Measurements from ENCODE around the gene ADCY4.

DNA sequence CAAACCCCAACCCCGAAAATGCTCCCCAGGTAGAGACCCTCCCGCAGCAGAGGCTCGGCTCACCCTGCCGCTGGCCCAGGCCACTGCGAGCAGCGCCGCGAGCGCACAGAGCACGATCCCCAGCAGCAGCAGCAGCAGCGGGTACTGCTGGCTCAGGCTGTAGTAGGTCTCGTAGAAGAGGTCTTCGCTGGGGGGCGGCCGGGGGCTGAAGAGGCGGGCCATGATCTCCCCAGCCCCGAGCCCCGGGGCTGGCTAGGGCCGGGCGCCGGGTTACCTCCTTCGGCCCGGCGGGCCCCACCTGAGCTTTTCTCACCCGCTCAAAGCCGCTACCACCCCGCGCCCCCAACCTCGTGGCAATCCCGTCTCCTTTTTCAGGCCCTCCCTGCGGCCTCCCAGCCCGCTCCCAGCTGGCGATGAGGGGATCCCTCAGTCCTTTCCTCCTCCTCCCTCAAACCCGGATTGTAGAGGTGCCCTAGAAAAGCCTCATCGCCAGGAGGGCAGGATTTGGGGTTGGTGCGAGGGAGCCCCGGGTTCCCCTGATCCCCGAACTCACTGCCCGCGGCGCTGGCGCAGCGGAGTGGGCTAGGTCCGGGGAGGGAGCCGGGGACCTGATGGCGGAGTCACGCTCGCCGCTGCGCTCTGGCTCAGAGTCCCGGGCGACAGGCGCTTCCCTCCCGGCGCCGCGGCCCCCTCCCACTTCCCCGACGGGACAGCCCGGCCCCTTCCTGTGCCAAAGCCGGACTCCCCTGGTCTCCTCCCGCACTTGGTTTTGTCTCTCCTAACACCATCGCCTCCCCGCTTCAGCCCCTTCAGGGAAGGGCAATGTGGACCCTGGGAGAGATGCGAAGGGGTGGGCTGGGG is at the start of gene ADCY4:
- TF ChIP-seq, protein P1, sequence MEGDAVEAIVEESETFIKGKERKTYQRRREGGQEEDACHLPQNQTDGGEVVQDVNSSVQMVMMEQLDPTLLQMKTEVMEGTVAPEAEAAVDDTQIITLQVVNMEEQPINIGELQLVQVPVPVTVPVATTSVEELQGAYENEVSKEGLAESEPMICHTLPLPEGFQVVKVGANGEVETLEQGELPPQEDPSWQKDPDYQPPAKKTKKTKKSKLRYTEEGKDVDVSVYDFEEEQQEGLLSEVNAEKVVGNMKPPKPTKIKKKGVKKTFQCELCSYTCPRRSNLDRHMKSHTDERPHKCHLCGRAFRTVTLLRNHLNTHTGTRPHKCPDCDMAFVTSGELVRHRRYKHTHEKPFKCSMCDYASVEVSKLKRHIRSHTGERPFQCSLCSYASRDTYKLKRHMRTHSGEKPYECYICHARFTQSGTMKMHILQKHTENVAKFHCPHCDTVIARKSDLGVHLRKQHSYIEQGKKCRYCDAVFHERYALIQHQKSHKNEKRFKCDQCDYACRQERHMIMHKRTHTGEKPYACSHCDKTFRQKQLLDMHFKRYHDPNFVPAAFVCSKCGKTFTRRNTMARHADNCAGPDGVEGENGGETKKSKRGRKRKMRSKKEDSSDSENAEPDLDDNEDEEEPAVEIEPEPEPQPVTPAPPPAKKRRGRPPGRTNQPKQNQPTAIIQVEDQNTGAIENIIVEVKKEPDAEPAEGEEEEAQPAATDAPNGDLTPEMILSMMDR (IDR thresholded peaks at IDR 0.05): no peak
- no peak for TF ChIP-seq POLR2A (IDR thresholded peaks at IDR 0.05)

All from right lobe of liver (tissue), 4 donors.